ENCODE data around the gene WT1.
"Not testable (repeated sequence)": the region's sequence is repeated elsewhere in the genome, so short reads cannot be mapped to it uniquely, and the experiment has no call there.

The WT1 gene

DNA sequence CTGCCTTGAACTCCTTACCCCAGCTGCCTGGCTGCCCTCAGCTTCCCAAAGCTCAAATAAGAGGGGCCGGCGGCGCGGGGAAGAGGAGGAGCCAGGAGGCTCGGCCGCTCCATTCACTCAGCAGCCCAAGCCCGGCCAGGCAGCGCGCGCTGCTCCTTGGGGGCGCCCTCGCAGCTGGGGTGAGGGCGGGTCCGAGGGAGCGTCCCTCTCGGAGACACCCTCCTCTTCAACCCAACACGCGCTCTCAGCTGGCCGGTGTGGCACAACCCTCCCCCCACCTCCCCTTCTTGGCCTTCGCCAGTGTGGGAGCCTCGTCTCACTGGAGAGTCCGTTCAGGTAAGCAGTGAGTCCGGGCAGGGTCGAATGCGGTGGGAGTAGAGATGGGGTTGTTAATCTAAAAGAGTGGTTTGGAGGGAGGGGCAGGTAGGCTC lies at the start of gene WT1:
Gene WT1 (minus strand): TSS at position 29 of the 431 bp plus-strand sequence.
- H3K4me3 ChIP-seq (ENCODE audit: low read depth, low read length): peak within 1 kb of the TSS; percentile 13

DNA sequence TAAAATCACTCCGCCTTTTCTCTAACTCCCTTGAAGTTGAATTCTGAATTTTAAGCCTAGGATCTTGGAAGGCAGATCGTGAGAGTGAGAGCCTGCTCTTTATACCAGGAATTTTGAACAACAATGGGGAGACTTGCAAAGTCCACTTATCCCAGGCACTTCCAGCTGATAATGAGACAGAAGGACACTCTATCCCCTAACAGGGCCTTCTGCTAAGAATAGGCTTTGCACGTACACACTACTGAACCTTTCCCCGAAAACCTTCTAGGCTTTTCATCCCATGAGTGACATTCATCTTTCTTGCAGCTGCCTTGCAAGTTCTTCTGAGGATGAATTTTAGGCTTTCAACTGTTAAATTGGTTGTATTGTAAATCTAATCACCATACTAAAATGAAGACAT lies 44.0 kb upstream of the WT1 start:
- no peak overlapping the region for H3K4me3 ChIP-seq (ENCODE audit: low read depth, low read length)

GRCh38 chr11:32478277-32478731 lies 43.0 kb upstream of the WT1 start:
- H3K4me3 ChIP-seq (ENCODE audit: low read depth, low read length): no peak overlapping the region

GRCh38 chr11:32473282-32473909 lies 38.1 kb upstream of the WT1 start:
- H3K4me3 ChIP-seq (ENCODE audit: low read depth, low read length): no peak overlapping the region

- no peak overlapping the region for H3K4me3 ChIP-seq (ENCODE audit: low read depth, low read length)
These were observed 36.9 kb upstream of the WT1 start for GRCh38 chr11:32472226-32472625.

DNA sequence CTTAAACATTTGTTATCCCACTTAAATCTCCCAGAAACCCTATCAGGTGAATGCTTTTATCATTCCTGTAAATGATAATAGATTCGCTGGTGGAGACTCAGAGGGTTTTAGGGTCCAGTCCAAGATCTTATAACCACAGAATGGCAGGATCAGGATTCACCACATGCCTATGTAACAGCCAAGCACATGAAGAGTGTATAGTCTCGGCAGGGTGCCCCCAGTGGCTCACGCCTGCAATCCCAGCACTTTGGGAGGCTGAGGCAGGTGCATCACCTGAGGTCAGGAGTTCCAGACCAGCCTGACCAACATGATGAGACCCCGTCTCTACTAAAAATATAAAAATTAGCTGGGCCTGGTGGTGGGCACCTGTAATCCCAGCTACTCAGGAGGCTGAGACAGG lies 36.2 kb upstream of the WT1 start:
- H3K4me3 ChIP-seq (ENCODE audit: low read depth, low read length): not testable (repeated sequence)

- no peak overlapping the region for H3K4me3 ChIP-seq (ENCODE audit: low read depth, low read length)
These were observed 34.5 kb upstream of the WT1 start for GRCh38 chr11:32469791-32470190.

- H3K4me3 ChIP-seq (ENCODE audit: low read depth, low read length): no peak overlapping the region
These were observed 31.1 kb upstream of the WT1 start for GRCh38 chr11:32466279-32466915.

DNA sequence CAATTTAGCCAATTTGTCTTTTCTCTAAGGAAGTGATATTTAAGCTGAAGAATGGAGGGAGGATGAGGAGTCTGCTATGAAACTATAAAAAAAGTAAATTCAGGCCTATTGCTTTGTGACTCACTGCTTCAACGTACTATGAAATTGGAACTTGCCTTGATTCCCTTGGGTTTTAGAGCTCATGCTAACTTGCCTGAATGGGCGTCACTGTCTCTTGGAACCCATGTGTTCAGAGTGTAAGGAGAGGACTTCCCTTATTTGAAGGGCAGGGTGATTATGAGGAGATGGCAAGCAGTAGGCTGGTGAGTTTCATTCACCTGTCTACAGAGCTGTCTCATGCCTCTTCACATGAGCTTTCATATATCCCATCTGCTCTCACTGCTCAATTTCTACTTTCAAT lies 28.7 kb upstream of the WT1 start:
- no peak overlapping the region for H3K4me3 ChIP-seq (ENCODE audit: low read depth, low read length)

GRCh38 chr11:32462011-32462690 lies 26.8 kb upstream of the WT1 start:
- H3K4me3 ChIP-seq (ENCODE audit: low read depth, low read length): no peak overlapping the region

DNA sequence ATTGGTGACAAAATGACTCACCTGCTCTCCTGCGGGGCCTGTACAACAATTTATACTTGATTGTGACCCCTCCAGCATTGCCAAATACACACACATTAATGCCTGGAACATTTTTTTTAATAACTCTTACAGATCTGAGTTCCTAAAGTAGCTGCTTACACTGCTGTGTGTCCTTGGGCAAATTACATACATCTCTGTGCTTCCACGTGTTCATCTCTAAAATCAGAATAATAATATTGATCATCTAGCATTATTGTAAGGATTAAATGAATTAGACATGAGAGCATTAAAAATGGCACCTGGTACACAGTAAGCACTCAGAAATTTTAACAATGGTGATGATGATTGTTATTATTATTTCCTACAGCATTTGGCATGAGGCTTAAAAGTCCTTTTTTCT lies 21.5 kb upstream of the WT1 start:
- H3K4me3 ChIP-seq (ENCODE audit: low read depth, low read length): no peak overlapping the region

DNA sequence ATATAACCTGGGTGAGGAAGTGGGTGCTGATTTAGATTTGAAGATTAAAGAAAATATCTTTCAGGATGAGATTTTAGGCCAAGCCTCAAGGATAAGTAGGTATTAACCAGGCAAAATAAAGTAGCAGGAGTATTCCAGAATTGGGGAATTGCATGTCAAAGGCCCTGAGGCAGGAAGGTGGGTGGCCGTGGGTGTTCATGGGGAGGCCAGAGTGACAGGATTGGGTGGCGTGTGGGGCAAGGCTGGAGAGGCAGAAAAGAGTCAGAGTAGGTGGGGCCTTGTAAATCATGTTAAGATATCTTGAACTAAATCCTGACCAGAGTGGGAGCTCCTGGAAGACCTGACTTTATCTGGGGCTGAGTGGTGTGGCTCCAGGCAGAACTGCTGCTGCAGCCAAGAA lies 19.7 kb upstream of the WT1 start:
- no peak overlapping the region for H3K4me3 ChIP-seq (ENCODE audit: low read depth, low read length)

DNA sequence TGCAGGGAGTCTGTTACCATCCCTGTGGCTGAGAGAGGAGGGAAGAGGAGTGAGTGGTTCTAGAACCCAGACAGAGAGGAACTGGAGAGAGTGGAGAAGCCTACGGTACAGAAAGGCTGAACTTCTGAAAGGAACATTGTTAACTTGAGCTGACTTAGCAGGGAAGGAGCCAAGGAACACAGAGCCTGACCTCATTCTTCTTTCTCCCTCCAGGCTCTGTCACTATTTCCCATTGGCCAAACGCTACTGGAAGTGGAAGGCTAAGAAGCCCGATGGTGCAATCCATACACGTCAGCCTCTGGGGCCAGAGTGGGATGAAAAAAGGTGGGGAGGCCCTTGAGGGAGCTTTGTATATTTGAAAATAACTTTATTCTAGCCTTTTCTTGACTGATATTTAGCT lies 16.5 kb upstream of the WT1 start:
- no peak overlapping the region for H3K4me3 ChIP-seq (ENCODE audit: low read depth, low read length)

DNA sequence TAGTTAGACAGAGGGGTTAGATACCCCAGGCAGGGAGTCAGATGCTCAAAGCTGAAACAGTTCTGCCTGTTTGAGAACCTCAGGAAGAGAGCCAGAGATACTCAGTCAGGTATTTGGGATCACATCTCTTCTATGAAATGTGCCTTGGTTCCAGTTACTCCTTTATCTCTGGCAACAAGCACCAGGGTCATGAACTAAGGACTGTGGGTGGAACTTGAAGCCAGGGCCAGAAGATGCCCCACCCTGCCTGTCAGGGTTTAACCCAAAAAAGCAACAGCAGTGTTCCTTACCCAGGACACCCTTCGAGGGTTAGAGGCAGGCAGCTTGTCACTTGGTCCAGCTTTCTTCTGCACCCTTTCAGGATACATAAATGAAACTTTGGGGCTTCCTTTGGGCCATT lies 15.0 kb upstream of the WT1 start:
- no peak overlapping the region for H3K4me3 ChIP-seq (ENCODE audit: low read depth, low read length)

- no peak overlapping the region for H3K4me3 ChIP-seq (ENCODE audit: low read depth, low read length)
These were observed 12.9 kb upstream of the WT1 start for GRCh38 chr11:32448232-32448631.

- no peak overlapping the region for H3K4me3 ChIP-seq (ENCODE audit: low read depth, low read length)
These were observed 11.9 kb upstream of the WT1 start for GRCh38 chr11:32447252-32447651.

DNA sequence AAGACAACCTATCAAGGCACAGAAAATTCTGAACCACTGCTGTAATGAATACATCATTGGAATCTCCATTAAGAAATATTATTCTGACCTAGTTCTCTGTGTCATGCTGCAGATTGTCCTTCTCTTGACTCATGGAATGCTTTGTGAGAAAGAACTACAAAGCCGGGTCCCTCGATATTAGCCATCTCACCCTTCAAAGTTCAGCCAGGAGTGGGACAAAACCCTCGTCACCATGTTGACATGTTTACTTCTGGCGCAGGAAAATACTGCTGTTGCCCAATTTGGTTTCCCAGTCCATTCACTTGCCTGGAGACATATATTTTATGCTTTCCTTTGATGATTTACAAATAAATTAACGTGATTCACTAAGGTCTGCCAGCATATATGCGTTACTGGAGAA lies 10.9 kb upstream of the WT1 start:
- H3K4me3 ChIP-seq (ENCODE audit: low read depth, low read length): no peak overlapping the region

DNA sequence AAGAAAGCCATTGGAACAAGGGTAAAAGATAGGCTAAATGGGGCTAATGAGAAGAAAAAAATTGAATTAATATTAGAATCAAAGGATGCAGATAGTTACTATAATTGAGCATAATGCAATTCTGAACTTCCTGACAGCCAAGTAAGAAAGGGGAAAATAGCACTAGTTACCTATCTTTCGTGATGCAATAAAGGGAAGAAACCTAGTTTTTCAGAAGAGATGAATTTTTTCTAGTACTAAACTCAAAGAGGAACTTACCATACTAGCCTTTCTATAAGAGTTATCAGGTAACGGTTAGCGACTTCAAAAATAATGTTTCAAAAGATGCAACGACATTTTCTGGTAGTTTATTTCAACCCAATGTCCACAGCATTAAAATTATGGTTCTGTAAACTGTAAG lies 8.8 kb upstream of the WT1 start:
- no peak overlapping the region for H3K4me3 ChIP-seq (ENCODE audit: low read depth, low read length)

DNA sequence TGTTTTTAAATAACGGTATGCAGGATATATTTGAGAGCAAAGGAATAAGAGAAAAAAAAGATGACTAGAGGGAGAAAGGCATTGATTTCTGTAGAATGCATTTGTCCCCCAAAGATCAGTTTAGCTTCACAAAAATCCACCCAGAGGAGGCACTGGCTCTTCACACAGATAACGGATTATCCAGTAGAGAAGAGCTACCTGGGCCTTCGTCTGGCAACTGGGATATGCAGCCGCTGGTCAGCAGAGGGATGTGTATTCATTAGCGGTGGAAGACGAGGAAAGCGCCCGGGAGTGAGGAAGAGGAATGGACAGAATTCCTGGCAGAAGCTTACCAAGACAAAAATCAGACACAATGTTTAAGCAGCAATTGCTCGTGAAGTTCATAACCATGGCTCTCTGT lies 5.6 kb upstream of the WT1 start:
- no peak overlapping the region for H3K4me3 ChIP-seq (ENCODE audit: low read depth, low read length)

DNA sequence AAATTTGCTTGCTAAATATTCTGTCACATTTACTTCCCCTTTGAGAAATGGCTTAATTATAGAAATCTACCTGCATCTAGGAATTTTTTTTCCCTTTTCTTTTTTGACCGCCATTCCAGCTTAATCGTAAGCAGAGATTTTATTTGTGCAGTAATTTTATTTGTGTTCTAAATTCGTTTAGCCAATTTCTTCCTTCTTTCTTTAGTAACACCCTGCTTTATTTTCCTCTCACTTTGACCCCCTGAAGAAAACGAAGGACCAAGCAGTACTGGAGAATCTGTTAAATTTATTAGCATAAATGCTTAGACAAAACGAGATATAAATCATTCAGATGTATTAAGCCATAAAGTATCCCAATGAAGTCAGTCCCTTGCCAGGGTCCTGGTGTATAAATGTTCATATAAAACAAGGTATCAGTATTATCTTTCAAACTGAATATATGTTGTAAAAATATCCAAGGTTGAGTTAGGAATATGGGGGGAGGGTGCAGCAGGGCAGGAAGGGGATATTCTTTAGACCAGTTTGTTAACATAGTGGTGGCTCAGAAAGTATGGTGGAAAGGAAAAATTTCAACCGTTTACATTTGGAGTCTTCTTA lies 5.1 kb upstream of the WT1 start:
- no peak overlapping the region for H3K4me3 ChIP-seq (ENCODE audit: low read depth, low read length)

DNA sequence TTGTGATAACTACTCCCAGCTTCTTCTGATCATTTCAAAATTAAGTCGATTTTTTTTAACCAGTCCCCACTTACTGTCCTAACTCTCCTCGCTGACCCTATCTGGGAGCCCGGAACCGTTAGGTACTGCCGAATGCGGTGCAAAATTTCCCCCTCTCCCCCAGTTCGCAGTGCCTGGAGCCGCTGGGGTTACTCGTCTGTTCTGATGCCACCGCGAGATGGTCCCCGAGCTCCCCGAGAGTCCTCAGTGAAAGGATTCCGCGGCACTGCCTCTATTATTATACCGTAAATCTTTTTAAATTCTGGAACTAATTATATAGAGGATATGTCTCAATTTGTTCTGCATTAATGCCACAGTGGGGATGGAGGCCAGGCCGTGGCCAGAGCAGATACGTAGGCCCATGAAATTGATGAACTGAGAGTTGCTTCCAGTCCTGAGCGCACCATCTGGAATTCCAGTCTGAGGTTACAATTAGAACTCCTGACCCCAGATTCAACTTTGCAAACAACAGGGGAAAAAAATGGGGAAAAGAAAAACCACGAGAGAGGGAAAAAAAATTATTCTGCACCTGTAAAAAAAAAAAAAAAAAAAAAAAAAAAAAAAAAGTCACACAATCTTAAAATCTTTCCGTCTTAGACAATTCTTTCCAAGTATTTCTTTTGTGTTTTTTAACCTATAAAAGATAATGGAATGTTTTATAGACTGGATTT lies 4.3 kb upstream of the WT1 start:
- H3K4me3 ChIP-seq (ENCODE audit: low read depth, low read length): no peak overlapping the region

Measured in iPS-11a (cell line).